Measurements from ENCODE around the gene STIM2. TPM values are rescaled to one million over a fixed set of nuclear protein-coding genes. Genes with fewer than 3 reads are reported as not detected.

STIM2 gene
- total RNA-seq, 1 donor from 2014 or later, result 17.3 TPM

DNA sequence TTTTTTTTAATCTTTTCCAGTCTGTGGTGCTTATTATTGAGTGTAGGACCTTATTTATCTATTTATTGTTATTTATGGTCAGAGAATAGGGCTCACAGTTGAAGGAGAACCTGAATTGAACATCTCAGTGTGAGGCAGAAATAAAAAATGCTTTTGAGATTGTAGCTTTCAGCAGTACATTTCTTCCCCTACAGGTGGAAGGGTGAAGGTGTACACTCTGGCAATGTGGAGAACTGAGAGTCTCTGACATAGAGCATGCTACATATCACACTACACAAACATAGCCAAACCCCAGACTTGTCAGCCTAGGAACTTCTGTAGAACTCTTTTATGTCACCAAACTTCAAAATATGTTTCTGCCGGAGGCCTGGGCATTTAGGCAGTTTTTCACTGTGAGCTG, 140.2 kb downstream of the STIM2 start:
- DNase-seq (ENCODE audit: low read depth in 2 of 2), result no peak

DNA sequence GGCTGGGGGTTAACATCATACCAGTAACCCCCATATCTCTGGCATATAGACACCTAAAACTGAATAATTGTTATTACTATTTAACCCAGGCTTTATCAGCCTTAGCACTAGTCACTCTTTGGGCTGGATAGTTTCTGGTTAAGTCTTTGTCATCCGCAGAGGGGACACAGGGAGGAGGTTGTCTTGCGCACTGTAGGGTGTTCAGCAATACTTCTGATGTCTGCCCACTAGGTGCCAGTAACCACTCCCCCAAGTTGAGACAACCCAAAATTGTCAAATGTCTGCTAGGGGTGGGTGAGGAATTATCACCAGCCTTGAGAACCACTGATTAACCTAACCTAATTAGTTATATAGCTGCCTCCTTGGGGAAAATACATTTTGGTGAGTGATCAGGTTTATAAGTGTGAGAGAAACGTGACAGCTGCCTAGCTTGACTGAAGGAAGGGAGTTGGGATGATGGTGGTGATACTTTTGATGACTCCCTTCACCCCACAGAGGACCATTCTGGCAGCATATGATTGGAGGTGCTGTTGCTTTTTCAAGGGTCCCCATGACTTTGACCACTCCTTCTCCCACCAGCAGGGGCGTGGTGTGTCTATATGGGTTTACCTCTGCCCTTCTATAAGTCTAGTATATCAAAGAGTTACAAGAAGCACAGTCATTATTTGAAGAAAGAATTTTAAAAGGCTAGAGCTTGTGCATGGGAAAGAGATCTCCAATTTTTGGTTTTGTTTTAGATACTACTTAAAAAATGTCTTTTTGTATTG, 140.9 kb downstream of the STIM2 start:
- no peak for DNase-seq (ENCODE audit: low read depth in 2 of 2)

DNA sequence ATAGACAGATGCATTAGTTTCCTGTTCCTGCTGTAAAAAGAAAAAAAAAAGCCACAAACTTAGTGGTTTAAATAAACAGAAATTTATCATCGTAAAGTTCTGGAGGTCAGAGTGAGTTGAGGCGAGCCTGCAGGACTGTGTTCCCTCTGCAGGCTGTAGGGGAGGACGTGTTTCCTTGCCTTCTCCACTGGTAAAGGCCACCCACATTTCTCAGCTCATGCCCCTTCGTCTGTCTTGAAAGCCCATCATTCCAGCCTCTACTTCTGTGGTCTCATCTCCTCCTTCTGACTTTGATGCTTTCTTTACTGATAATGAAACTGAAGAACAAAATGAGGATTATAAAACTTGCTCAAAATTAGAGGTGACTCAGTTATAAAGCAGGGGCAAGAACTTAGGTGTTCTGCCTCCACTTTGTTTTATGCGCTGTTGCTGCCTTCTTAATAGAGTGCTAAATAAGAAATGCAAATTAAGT, 143.0 kb downstream of the STIM2 start:
- peak in 1 of 2 donors; percentile 42 for DNase-seq (ENCODE audit: low read depth in 2 of 2)

DNA sequence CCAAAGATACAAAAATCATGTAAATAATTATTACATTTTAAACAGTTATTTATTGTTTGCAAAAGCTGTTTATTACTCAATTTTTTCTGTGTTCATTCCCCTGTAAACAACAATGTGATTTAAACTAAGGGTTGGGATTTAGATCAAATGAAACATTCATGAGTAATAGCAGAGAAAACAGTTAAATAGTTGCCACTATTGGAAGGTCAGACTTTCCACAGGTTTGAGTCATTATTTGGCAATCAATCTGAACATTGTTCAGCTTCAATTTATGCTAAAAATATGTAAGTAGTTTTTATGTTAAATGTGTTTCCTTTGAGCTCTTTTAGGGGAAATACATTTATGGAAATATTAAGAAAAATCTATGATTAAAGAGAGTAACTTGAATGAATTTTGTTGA, 144.9 kb downstream of the STIM2 start:
- peak; percentile 76 to 86 for DNase-seq (ENCODE audit: low read depth in 2 of 2)

DNA sequence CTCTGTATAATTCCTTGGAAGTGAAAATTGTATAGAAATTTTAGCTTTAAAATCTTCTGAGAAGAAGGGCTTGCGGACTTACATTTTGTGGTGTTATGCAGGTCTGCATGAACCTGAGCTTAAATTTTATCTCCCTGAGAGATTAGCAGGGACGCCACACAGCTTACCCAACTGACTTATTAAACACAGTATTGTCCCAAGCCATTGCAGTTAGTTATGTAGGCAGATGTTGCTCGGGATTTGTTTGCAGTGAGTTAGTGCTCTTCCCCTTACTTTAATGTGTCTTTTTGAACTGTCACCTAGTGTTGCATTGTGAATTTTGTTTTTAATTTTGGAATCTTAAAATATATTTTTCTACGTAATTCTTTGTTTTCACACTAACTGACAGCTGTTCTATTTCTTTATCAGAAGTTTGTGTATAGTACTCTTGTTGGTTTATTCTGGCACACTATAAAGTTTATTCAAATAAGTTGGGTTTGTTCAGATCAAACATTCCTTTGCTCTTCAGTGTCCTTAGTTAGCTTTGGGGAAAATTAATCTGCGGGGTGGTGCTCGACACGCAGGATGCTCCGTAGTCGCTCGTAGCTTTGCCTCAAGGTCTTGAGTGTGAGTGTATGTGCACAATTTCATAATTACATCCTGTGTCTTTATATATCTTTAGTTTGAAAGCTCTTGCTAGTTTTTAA, 145.4 kb downstream of the STIM2 start:
- peak; percentile 4 to 26 for DNase-seq (ENCODE audit: low read depth in 2 of 2)

DNA sequence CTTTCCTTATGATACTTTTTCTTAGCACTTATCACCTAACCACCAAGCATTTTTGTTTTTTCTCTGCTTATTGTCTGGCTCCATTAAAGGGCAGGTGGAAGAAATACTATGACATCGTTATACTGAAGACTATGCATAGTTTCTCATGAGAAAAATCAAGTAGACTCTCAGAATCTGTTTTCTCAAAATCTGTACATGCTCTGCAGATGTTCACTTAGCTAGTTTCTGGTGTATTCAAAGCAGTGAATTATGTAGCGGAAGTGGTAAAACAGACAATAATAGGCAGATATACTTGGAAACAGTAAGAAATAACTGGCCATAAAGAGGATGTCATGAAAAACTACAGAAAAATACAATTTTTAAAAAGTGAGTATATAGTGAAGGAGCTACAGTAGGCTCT, 146.0 kb downstream of the STIM2 start:
- no peak for DNase-seq (ENCODE audit: low read depth in 2 of 2)

DNA sequence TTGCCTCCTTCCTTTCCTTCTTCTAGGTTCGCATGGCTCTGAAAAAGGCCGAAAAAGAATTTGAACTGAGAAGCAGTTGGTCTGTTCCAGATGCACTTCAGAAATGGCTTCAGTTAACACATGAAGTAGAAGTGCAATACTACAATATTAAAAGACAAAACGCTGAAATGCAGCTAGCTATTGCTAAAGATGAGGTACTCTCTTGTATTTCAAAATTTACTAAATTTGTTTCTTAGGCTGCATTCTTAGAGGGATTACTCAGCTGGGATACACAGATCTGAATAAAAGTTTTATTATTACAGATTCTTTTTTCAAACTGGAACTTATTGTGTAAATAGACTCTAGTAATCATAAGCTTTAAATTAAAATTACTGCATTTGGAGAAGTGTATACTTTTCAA, 146.9 kb downstream of the STIM2 start:
- DNase-seq (ENCODE audit: low read depth in 2 of 2), result no peak

DNA sequence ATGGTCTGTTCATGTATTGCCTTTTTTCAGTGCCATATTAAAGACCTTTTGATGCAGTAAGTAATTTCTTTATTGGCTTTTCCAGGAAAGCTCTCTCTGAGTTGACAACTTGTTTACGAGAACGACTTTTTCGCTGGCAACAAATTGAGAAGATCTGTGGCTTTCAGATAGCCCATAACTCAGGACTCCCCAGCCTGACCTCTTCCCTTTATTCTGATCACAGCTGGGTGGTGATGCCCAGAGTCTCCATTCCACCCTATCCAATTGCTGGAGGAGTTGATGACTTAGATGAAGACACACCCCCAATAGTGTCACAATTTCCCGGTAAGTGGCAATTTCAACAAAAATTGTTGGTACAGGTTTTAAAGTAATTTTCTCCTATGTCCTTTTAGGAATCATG, 148.0 kb downstream of the STIM2 start:
- DNase-seq (ENCODE audit: low read depth in 2 of 2), result no peak

DNA sequence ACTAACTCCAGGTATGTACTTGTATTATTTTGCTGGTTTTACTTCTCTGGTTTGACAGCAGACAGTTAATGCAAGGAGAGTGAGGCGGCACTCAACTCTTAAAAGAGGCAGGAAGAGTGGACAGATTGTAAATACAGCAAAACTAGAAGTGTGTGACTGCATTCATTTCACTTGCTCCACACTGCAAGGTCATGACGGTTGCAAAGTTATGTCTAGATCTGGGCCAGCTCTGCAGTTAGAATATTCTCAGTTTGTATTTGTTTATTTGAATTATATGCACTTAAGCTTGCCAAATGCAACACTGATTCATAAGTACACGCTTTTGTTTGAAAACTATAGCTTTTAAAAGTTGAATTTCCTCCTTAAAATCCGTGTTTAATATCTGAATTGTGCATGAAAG, 148.9 kb downstream of the STIM2 start:
- peak; percentile 12 to 21 for DNase-seq (ENCODE audit: low read depth in 2 of 2)

DNA sequence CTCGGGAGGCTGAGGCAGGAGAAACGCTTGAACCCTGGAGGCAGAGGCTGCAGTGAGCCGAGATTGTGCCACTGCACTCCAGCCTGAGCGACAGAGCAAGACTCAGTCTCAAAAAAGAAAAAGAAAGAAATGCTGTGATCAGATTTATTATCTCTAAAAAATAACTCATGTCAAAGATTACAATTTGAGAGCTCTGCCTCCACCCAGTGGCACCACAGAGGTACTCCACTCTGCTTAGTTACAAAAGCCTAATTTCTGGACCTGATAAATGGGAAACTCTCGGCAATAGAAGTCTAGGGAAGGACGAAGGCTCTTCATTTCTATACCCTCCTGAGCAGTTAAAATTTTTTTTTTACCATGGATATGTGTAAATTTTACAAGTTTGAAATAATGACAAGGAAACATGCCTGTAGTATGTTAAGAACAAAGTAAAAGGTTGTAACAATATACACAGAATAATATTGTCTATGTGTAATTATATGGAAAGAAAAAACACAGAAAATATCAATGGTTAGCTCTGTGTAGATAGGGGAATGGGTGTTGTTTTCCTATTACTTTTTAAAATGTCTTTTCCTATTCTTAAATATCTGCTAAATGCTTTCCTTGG, 149.8 kb downstream of the STIM2 start:
- peak; percentile 76 to 86 for DNase-seq (ENCODE audit: low read depth in 2 of 2)

DNA sequence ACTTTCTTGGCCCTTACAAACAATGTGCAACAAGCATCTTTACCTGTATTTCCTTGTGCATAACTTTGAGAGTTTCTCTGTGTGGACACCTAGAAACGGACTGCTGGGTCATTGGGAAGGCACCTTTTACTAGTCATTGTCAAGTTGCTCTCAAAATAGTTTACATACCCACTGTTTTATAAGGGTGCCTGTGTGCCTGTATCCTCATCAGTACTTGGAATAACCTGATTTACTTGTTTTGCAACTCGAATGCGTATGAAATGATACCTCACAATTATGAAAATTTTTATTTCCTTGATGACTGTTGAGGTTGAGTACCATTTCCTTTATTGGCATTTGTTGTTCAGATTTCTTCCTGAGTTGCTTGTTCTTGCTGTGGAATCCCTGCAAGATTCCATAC, 150.8 kb downstream of the STIM2 start:
- no peak for DNase-seq (ENCODE audit: low read depth in 2 of 2)

DNA sequence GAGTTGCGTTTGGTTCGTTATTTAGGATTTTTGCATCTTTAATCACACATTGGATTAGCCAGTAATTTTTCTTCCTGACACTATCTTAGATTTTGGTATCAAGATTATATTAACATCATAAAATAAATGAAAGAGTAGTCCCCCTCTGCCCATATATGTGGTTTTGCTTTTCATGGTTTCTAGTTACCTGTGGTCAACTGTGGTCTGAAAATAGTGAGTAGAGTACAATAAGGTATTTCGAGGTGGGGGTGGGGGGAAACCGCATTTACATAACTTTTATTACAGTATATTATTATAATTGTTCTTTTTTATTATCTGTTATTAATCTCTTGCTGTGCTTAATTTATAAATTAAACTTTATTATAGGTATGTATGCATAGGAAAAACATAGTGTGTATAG, 152.4 kb downstream of the STIM2 start:
- no peak for DNase-seq (ENCODE audit: low read depth in 2 of 2)

DNA sequence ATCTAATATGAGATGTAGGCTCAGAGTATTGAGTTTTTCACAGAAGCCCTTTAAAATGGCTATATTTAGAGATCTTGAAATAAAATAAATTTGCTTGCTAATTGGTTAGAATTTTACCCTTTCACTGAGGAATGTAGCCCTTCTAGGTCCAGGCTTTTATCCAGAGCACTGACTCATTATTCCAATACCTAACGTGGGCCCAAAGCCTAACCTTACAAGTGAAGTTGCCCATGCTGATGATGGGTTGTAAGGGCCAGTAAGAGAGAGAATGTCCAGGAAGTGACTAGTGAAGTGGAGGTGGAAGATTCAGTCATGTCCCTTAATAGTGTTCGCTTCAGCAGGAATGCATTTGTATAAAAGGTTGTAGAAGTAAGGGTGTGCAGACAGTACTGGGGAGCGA, 155.9 kb downstream of the STIM2 start:
- DNase-seq (ENCODE audit: low read depth in 2 of 2), result no peak

DNA sequence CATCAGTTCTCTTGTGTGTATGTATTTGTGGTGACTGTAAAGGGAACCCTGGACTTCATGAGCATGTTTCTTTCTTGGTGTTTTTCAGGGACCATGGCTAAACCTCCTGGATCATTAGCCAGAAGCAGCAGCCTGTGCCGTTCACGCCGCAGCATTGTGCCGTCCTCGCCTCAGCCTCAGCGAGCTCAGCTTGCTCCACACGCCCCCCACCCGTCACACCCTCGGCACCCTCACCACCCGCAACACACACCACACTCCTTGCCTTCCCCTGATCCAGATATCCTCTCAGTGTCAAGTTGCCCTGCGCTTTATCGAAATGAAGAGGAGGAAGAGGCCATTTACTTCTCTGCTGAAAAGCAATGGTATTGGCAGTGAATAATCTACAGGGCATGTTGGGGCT, 157.0 kb downstream of the STIM2 start:
- no peak for DNase-seq (ENCODE audit: low read depth in 2 of 2)

DNA sequence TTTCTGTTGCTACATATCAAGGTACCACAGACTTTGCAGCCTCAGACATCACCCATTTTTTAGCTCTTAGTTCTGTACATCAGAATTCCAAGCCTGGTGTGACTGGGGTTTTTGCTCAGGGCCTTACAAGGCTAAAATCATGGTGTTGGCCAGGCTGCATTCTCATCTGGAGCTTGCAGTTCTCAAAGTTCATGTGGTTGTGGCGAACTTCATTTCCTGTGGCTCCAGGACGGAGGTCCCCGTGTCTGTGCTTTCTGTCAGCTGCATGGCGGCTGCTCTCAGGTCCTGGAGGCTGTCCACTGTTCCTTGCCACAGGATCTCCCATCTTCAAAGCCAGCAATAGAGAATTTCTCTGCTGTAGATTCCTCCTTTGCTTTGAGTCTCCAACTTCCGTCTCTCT, 157.4 kb downstream of the STIM2 start:
- DNase-seq (ENCODE audit: low read depth in 2 of 2), result no peak

DNA sequence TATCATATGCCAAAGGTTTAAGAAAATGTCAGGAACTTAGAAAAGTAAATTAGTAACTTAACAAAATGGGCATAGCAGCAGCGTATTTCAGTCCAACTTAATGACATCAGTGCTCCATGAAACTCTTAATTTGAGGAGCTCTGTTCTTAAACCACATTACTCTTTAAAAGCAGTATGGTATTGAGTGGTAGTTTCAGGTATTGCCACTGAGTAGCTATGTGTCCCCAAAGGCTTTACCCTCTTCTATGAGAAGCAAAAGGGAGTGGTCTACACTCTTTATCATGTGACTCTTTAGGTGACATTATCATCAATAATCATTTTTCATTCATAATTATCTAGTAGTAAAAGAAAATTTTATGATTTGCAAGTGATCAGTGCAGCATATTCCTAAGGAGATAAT, 158.3 kb downstream of the STIM2 start:
- DNase-seq (ENCODE audit: low read depth in 2 of 2), result no peak

DNA sequence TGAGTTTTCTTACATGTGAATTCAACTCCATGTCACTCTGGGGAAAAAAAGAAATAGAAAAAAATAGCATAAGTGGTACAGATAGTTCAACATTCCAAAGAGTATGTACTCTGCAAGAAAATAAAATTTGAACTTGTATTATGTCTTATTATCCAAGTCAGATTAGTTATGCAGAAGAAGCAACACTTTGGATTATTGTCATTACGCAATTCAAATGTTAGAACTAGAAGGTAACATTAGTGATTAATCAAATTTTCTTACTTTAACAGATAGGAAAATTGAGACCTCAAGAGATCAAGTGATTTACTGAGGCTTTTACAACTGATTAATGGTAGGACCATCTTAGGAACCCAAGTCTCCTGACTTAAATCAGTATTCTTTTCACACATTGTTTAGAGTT, 159.1 kb downstream of the STIM2 start:
- DNase-seq (ENCODE audit: low read depth in 2 of 2), result no peak

DNA sequence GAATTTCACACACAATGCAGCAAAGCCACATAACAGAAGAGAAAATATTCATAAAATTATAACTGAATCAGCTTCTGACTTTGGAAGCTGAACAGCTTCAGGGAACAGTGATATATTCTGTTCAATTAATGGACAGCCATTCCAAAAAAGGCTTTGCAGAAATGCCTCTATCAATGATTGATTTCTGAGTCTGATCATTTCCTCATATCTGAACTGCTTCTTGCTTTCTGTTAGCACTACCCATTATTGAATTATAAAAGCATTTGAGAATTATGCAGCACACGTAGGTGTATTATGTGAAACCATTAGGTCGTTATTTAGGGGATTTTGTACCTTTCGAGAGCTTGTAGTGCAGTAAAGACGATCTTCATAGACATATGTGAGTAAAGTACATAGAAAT, 159.6 kb downstream of the STIM2 start:
- no peak for DNase-seq (ENCODE audit: low read depth in 2 of 2)

DNA sequence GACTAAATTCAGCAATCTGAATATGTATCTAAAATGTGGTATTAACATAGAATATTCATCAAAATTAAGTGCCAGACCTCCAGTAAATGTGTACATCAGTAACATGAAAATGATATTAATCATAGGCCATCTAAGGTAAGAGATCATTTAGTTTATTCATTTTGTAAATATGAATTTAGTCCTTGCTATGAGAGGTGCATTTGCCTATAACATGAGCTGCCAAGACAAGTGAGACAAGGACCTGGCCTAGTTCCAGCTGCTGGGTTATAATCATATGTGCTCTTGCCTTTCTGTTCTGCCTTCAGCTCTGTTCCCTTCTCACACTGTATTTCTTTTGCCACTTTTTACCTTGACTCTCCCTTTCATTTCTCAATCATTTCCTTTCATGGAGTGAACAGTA, 160.0 kb downstream of the STIM2 start:
- DNase-seq (ENCODE audit: low read depth in 2 of 2), result no peak

DNA sequence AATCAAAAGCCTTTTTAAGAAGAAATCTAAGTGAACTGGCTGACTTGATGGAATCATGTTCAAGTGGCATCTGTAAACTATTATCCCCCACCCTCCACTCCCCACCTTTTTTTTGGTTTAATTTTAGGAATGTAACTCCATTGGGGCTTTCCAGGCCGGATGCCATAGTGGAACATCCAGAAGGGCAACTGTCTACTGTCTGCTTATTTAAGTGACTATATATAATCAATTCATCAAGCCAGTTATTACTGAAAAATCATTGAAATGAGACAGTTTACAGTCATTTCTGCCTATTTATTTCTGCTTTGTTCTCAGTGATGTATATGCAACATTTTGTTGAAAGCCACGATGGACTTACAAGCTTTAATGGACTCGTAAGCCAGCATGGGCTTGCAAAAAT, 162.3 kb downstream of the STIM2 start:
- DNase-seq (ENCODE audit: low read depth in 2 of 2), result no peak

DNA sequence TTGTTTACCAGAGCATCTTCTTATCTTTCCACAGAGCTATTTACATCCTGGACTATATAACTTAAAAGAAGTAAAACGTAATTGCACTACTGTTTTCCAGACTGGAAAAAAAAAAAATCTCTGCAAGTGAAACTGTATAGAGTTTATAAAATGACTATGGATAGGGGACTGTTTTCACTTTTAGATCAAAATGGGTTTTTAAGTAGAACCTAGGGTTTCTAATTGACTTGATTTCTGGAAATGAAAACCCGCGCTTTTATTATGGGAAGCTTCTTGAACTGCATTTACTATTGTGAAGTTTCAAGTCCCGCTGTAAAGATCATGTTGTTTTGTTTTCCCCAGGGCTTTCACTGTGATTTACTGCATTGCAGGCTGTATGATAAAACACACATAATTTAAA, 162.7 kb downstream of the STIM2 start:
- DNase-seq (ENCODE audit: low read depth in 2 of 2), result no peak

DNA sequence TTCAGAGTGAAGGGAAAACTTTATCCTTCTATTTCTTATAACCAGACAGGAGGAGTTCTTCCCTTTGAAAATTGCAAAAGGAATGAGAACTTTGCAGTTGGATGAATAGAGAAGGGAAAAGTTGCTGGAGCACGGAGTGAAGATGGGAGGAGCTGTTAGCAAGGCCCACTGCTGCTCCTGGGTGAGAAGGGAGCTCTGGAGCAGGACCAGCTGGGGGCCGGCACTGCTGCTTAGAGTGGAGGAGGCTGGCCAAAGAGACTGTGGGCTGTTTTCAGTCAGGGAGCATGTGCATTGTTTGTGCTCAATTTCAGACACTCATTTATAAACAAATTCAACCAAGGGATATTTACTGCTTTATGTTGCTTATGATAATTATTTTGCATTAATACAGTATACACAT, 164.2 kb downstream of the STIM2 start:
- DNase-seq (ENCODE audit: low read depth in 2 of 2), result no peak

DNA sequence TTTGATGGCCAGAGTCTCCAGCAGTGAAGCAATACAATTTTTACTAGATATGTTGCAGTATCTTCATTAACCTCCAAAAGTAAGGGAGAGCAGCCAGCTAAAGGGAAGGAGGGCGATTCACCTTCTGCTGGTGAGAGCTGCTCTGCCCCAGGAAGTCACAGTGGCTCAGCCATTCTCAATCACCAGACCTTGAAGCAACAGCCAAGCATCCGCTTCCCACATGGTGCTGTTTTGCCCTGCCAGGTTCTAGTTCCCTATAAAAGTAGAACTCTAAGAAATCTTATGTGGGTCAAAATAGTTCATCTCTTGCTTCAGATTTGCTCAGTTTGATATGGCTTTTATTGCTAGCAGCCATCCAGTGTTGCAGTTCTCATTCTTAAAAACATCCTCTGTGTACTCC, 166.8 kb downstream of the STIM2 start:
- DNase-seq (ENCODE audit: low read depth in 2 of 2), result no peak

Data from lung microvascular endothelial cell (primary cell).